NCI-H1105 (cell line): ENCODE results near the gene DACH1.

Experiments
- DNase-seq: peaks from one replicate; lab custom pipeline; 2025; lab: John Stamatoyannopoulos, UW

The DACH1 gene

DNA sequence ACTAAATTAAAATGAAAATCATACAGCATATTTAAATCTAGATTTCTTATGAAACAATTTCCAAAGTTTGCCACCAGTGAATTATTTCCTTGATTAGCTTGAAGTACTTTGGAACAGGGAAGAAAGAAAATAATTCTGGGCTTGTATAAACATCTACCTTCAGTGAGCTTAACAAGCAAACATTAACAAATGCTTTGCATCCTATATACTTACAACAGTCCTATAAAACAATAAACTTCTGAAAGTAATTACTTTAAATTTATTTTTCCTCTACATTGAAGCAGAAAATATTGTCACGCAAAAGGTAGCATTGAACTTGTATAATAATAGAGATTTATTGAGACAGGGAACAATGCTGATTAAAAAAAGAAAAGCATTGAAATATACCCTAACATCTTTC, 164.8 kb downstream of the DACH1 start:
- no peak for DNase-seq

DNA sequence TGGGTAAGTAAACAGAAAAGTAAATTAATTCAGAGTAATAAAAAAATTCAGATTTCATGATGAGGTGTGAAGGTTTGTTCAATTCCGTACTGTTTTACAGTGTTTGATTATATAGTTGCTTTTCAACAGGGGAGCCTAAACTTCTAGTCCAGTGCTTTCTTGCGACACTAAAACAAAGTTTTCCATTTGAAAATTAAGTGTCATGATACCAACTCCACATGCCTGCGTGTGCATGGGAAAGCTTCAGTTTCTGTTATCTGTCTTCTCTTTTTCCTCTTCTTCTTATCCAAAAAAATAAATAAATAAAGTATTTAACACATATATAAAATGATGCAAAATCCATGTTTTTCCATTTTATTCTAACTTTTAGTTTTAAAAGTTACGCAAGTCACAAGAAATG, 165.3 kb downstream of the DACH1 start:
- no peak for DNase-seq

GRCh38 chr13:71699342-71699741, 167.7 kb downstream of the DACH1 start:
- no peak for DNase-seq

DNA sequence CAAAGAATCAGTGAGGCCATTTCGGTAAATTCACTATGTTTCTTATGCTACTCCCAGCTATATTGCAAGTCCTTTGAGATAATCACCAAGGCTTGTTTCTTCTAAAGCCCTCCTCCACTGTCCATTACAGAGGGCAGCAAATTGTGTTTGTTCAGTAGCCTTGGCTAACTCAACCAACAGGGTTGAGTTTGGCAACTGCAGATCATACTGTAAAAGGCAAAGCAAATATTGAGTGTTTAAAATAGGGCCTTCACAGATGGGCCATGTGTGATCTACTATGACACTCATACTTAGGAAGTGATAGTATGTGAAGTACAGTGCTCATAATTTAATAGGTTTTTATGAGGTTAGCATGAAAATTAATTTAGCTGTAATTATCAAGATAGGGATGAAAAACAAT, 171.3 kb downstream of the DACH1 start:
- no peak for DNase-seq

DNA sequence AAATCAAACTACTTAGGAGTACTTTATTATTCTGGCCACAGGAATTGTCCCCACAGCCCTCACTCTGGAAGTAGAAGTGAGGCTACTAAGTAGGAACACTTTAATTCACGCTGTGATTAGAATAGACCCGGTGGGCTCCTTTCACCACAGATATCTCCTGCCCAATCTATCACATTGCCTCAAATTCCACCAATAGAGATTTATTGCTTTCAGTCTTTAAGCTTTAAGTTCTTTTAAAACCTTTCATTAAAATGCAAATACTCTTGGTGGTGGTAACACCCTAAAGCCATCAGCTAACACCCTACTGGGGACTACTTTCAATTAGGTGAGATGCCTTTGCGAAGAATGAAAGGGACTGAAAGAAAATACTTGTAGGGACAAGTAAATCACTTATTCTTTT, 181.9 kb downstream of the DACH1 start:
- DNase-seq: no peak

DNA sequence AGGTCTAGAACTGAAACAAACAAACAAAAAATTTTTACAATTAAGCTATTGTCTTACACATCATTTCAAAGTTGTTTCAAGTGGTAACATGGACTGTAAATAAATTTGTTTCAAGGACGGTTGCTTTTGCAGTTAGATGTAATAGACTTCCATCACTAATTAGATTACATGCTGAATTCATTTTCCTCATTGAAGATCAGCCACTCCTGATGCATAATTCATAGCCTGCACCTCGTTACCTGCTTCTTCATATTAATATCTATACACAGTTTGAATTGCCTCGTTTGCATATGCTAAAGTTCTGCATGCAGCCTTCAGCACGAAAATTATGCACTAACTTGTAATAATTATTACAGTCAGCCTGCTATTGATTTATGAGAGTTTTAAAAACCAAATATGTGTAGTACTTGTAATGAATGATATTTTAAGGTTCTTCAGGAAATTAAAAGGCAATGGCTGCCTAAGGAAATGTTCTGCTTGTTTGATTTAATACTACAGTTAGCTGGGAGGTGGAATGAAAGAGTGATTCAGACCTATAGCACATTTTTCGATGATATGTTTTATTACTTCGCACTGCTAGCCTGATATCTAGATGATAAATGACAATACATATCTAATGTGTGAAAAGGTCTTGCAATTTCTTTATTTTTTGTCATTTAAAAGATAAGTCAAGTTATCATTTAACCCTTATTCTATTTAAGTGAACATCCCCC, 184.9 kb downstream of the DACH1 start:
- no peak for DNase-seq

GRCh38 chr13:71677124-71677523, 189.9 kb downstream of the DACH1 start:
- no peak for DNase-seq

- no peak for DNase-seq
Observed at GRCh38 chr13:71672512-71672911, 194.5 kb downstream of the DACH1 start.

- DNase-seq: no peak
Observed at GRCh38 chr13:71663431-71663830, 203.6 kb downstream of the DACH1 start.

DNA sequence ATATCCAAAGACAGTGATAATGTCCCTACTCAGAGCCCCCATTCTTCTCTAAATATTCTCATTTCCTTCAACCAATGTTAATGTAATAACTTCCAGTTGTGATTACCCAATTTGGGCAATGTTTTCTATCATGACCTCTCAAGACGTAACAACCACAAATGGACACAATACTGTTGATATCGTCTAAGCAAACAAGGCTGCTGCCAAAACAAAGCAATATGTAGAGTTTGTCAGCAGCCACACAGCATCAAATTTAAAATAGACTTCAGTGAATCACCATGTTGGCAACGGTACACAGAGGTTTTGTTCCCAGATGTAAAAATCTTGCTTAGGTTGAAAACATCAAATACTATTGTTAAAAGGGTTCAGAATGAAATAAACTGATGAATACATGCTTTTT, 205.1 kb downstream of the DACH1 start:
- DNase-seq: no peak

- DNase-seq: no peak
Observed at GRCh38 chr13:71659404-71659803, 207.6 kb downstream of the DACH1 start.

DNA sequence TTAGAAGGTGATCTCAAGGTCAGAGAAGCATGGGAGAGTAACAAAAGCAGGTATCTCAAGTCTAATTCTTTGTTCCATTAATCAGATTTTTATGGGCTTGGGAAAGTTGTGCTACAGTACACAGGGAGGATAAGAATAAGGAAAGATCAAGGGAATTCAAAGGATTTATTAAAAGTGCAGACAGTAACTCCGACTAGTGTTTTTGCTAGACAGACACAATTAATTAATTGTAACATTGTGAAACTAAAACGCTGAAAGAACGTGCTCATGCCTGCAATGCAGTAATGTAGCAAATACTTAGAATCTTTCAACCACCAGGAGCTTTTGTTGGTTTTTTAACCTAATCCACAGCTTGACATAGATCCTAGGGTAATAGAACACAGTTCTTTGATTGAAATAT, 221.5 kb downstream of the DACH1 start:
- DNase-seq: no peak

GRCh38 chr13:71644579-71644978, 222.4 kb downstream of the DACH1 start:
- DNase-seq: no peak

DNA sequence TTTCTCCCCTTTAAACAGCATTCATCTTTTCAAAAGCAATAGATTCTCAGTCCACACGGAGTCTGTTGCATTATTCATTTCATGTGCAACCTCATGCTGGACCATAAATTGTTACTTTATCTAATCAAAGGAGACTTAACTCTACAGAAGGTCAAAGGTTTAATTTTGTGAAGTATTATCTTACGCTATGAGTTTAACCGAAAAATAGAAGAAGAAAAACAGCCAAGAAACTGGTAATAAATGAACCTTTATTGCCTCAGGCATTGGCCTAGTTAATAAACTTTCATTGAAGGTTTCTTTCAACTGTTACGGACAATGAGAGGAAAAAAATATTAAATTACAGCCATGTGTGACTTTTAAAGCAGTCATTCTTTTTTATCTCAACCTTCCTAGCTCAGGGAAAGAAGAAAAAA, 223.6 kb downstream of the DACH1 start:
- DNase-seq: no peak

GRCh38 chr13:71638751-71639150, 228.3 kb downstream of the DACH1 start:
- no peak for DNase-seq

DNA sequence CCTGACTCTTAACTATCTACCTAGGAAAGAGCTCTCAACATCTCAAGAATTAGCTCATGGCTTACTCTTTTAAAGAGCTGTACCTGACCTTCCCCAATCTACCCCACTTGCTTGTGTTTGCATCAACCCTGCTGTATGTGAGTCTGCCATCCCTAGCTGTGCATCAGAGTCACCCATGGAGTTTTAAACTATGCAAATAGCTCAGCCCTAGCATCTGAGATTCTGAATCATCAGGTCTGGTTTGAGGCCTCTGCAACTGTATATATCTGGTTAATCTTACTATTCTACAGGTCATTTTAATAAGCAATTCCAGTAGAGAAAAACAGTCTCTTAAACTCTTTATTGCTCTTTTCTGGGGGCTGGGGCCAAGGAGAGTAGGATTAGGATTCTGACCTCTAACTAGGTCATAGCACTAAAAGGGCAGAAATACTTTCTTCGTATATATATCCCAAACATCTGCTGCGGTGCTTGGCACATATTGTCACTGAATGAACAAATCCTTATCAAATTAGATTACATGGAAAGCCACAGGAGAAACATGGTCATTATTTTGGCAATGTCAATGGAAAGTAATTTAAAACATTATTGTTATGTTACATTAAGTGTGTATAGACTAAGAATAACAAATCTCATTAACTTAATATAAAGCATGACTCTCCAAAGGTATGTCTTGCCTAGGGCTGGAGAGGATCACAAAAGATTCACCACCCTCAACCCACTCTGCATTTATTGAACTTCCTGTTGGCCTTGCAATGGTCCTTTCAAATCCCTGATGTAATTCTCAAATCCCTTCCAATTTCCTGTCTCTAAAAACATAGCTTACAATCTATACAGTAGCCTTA, 232.2 kb downstream of the DACH1 start:
- DNase-seq: no peak

DNA sequence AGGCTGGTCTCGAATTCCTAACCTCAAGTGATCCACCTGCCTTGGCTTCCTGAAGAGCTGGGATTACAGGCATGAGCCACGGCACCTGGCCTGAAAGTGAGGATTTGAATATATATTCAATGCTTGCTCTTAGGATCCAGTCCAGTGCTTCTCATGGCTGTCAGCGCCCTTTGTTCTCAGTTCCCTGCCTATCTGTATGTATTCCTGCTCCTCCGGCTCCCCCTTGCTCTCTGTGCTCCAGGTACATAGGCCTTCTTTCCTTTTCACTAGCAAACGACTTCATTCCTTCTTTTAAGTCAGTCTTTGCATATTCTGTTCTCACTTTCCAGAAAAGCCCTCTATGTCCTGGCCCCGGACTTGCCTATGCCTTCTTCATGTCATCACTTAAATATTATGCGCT, 232.8 kb downstream of the DACH1 start:
- no peak for DNase-seq

GRCh38 chr13:71632721-71633120, 234.3 kb downstream of the DACH1 start:
- DNase-seq: no peak

- no peak for DNase-seq
Observed at GRCh38 chr13:71632206-71632605, 234.8 kb downstream of the DACH1 start.

- DNase-seq: no peak
Observed at GRCh38 chr13:71629167-71629566, 237.8 kb downstream of the DACH1 start.

GRCh38 chr13:71626421-71627117, 240.4 kb downstream of the DACH1 start:
- DNase-seq: no peak

- DNase-seq: no peak
Observed at GRCh38 chr13:71625694-71626093, 241.3 kb downstream of the DACH1 start.
